H1 (cell line): ENCODE measurements around the gene RENBP.

ENCODE experiments used
- CEBPB ChIP-seq: IDR thresholded peaks from 2 replicates; pipeline ENCODE4 v1.6.1; 2012; ENCODE audit warnings: low read depth, low read length
- CTCF ChIP-seq, 3 experiments: IDR thresholded peaks; 1 replicate in 2 of 3; 2 replicates in 1 of 3; pipeline versions ENCODE4 v1.5.1 to v1.6.1; 2011; ENCODE audit warnings: low read length in 3 of 3, mild to moderate bottlenecking in 3 of 3, inconsistent platforms in 2 of 3, low read depth in 1 of 3, moderate library complexity in 1 of 3; ENCODE audit not compliant: insufficient read depth in 1 of 3; ENCODE audit errors: control extremely low read depth in 1 of 3
- JUN ChIP-seq: IDR thresholded peaks from 2 replicates; pipeline ENCODE4 v1.6.1; 2011; ENCODE audit warnings: low read depth, mild to moderate bottlenecking, improper control_type of control experiment, low read length
- POLR2A ChIP-seq, 2 experiments: IDR thresholded peaks; 1 replicate in 1 of 2; 2 replicates in 1 of 2; pipeline ENCODE4 v1.6.1; 2011; ENCODE audit warnings: low read depth in 2 of 2, low read length in 2 of 2, mild to moderate bottlenecking in 2 of 2; ENCODE audit errors: control extremely low read depth in 1 of 2
- SP2 ChIP-seq: IDR thresholded peaks from 2 replicates; pipeline ENCODE4 v1.6.1; 2012; ENCODE audit warnings: mild to moderate bottlenecking, low read length, inconsistent platforms

- TF ChIP-seq POLR2A (IDR thresholded peaks at IDR 0.05; ENCODE audit: control extremely low read depth in 1 of 2, low read depth in 2 of 2, low read length in 2 of 2) (no peak), CEBPB (no peak), CTCF (IDR thresholded peaks at IDR 0.05; ENCODE audit: control extremely low read depth in 1 of 3, insufficient read depth in 1 of 3, low read depth in 1 of 3, low read length in 3 of 3) (no peak), SP2 (no peak), JUN (no peak)
Measured at GRCh38 chrX:153909980-153910360, 34.5 kb downstream of the RENBP start.
